ENCODE measurements around the gene PALM. TPM values are rescaled to one million over a fixed set of nuclear protein-coding genes. Genes with fewer than 3 reads are reported as not detected.
A peak's percentile ranks its signal among the peaks of the same experiment; 100 is the strongest.
"Not testable (repeated sequence)": the region's sequence is repeated elsewhere in the genome, so short reads cannot be mapped to it uniquely, and the experiment has no call there.

PALM gene, protein sequence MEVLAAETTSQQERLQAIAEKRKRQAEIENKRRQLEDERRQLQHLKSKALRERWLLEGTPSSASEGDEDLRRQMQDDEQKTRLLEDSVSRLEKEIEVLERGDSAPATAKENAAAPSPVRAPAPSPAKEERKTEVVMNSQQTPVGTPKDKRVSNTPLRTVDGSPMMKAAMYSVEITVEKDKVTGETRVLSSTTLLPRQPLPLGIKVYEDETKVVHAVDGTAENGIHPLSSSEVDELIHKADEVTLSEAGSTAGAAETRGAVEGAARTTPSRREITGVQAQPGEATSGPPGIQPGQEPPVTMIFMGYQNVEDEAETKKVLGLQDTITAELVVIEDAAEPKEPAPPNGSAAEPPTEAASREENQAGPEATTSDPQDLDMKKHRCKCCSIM
- total RNA-seq (2014; rRNA removed; shearing (Covaris generic)): 4.0 and 4.3 TPM in 2 replicates
- polyA plus RNA-seq (2015; cell fraction: cytosol; rRNA removed): 8.3 and 12.8 TPM in 2 replicates
- polyA plus RNA-seq (2015; cell fraction: nucleus; rRNA removed): 5.1 and 7.3 TPM in 2 replicates

DNA sequence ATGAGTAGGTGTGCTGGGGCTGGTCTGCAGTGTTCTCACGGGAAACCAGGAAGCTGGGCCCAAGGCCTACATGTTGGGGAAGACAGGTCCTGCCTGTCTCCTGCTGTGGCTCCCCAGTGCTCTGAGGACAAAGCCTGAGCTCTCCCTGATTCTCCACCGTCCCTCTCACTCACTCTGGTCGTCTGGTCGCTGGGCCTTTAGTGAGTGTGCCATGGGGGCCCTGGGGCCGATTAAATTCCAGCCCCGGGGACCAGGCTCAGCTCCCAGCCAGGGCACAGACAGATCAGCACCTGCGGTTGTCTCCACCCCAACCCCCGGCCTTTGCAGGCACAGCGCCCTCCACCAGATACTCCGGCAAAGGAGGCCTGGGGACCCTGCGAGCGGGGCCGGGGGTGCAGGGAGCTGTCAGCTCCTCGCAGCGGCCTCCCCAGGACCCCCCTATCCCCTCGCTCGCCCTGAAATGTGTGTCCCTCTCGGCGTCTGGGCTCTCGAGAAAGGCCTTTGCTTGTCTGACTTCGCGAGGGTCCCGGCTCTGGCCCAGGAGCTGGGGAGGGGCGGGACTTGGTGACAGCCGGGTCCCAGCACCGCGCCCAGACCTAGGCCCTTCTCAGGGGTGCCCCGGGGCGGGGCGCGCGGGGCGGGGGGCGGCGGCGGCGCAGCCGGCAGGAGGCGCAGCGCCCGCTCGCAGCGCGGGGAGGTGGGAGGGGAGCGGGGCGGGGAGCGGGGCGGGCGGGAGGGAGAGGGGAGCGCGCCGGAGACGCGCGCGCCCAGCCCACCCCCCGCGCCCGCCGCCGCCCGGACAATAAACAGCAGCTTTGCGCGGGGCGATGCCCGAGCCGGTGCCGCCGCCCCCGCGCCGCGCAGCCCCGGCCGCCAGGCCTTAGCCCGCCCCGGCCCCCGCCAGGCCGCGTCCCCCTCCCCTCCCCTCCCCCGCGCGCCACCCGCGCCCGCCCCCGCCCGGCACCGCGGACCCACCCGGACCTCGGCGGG is at the start of gene PALM:
TSS of gene PALM (plus strand) at position 782 of the 990 bp plus-strand sequence. CDS start 212 bp downstream, outside the sequence.
- DNase-seq (ENCODE audit: low read depth, low spot score): peak; percentile 17
- in situ Hi-C loops (cut with HindIII; ENCODE audit: low pct_unique_long_range_greater_than_20kb, low sequenced_read_pairs): no loop called here

DNA sequence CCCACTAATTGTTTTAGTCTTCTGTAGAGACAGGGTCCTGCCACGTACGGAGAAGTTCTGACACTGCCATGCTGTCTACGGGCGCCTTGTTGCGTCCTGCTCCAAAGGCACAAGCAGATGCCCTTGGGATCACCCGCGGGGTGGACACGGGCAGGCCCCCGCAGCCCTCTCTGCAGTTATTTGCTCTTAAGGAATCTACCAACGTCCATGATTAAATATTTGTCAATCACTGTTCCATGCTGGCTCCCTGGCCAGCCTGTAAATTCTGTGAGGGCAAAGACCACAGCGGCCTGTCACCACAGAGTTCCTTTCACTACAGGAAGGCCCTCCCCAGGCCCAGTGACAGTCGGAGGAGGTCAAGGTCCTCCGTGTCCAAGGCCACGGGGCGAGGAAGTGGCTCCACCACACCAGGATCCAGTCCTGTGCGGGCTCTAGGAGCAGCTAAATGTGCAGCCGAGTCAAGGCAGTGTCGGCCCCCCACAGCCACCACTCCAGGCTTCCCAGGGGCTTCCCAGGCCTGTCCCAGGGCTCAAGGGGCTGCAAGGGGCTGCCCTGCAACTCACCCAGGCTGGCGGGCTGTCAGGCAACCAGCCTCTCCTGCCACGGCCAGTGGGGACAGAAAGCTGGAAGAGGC is 47.8 kb upstream of the PALM start:
- no peak for DNase-seq (ENCODE audit: low read depth, low spot score)
- in situ Hi-C loops (cut with HindIII; ENCODE audit: low pct_unique_long_range_greater_than_20kb, low sequenced_read_pairs): no loop called here

DNA sequence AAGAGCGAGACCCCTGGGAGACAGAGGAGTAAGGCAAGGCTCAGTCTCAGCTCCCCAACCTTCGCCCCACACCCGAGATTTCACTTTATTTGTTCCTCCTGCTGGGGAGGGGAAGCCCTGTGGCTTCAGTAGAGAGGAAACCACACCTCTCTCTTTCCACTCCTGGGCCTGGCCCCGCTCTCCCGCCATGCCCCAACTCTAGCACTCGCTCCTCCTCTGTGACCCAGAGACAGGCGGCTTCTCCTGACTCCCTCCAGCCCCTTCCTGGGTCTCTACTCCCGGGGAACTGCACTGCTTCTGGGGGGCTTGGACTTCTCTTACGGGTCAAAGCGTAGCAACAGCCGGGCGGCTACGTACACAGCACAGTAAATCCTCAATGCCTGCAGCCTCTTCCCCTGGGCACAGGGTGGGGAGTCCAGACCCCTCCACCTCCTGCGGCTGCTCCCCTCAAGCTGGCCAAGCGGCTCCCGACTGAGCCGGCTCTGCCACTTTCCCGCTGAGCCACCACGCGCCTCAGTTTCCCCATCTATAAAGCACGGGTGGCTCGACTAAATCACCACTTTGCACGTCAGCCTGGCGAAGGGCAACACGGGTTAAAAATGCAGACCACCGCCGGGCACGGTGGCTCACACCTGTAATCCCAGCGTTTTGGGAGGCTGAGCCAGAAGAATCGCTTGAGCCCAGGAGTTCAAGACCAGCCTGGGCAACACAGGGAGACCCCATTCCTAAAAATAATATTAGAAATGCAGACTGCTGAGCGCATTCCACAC is 47.1 kb upstream of the PALM start:
- no peak for DNase-seq (ENCODE audit: low read depth, low spot score)
- in situ Hi-C loops (cut with HindIII; ENCODE audit: low pct_unique_long_range_greater_than_20kb, low sequenced_read_pairs): no loop called here

DNA sequence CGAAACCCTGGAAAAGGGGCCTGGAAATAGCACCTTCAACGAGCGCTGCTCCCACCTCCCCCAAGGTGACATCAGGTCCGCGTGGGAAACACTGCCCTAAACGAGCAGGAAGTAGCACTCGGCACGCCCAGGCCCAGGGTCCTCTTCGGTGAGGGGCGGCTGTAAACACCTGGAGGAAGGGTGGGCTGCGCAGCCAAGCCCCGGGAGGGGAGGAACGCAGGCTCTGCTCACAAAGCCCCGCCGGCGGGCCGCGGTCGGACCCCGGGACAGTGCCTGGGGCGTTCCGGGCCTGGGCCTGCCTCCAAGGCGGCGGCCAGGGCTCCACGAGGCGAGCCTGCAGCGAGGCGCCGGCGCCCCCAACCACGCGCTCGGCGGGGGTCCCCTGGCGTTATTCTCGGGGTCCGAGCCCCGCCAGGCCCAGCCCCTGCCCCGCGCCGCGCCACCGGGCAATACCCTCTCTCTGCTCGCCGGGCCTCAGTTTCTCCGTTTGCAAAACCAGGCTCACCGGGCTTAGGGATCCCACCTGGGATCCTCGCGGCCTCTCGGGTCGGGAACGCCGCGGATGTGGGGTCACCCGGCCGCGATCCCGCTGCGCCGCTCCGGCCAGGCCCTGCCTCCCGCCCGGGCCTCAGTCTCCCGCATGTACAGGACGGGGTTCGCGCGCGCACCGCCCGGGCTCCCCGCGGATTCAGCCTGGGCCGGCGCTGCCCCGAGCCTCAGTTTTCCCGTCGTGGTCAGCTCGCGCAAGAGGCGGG is 46.4 kb upstream of the PALM start:
- DNase-seq (ENCODE audit: low read depth, low spot score): peak; percentile 35
- in situ Hi-C loops (cut with HindIII; ENCODE audit: low pct_unique_long_range_greater_than_20kb, low sequenced_read_pairs): no loop called here

DNA sequence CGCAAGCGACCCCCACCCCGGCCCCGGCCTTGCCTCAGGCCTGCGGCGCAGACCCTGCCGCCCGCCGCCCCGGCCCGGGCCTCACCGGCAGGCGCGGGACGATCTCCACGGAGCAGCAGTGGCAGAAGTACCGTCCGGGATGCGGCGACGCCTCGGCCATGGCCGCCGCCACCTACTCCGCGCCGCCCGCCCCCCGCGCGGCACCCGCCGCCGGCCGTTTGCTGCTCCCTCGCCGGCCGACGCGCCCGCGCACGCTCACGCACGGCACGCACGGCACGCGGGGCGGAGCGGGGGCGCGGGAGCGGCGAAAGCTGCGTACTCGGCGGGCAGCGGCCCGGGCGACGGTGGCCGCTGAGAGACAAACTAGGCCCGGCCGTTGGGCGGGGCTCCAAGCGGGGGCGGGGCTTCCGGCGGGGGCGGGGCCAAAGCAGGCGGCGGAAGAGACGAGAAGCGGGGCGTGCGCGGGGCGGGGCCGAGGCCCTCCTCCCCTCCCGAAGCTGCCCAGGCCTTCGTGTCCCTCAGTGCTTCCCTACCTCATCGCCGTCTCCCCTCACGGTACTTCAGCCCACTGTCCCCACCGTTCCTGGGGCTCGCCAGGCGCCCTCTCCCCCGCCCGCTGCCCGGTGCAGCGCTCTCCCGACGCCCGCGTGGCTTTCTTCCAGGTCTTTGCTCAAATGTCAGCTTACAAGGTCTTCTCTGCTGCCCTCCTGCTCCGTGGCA is 45.6 kb upstream of the PALM start, which contains the start of gene RNF126:
TSS of gene RNF126 (minus strand) at position 253 of the 720 bp plus-strand sequence. CDS start at position 160, 93 bp downstream.
- DNase-seq (ENCODE audit: low read depth, low spot score): peak; percentile 87
- in situ Hi-C loops (cut with HindIII; ENCODE audit: low pct_unique_long_range_greater_than_20kb, low sequenced_read_pairs): no loop called here

DNA sequence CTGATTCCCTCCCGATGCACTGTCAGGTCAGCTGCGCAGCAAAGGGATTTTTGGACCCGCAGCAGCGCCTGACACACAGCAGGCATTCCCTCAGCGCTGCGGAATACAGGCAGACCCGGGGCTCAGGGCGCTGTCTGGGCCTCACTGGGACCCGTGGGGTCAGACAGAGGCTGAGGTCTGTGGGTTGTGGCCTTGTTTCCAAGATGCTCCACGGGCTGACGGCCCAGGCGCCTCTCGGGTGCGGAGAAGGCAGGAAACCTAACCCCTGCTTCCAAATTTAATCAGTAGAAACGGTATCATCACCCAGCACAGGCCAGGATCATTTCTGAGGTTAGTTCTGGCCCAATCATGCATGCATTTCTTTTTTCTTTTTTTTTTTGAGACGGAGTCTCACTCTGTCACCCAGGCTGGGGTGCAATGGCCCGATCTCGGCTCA is 45.0 kb upstream of the PALM start:
- no peak for DNase-seq (ENCODE audit: low read depth, low spot score)
- in situ Hi-C loops (cut with HindIII; ENCODE audit: low pct_unique_long_range_greater_than_20kb, low sequenced_read_pairs): no loop called here

DNA sequence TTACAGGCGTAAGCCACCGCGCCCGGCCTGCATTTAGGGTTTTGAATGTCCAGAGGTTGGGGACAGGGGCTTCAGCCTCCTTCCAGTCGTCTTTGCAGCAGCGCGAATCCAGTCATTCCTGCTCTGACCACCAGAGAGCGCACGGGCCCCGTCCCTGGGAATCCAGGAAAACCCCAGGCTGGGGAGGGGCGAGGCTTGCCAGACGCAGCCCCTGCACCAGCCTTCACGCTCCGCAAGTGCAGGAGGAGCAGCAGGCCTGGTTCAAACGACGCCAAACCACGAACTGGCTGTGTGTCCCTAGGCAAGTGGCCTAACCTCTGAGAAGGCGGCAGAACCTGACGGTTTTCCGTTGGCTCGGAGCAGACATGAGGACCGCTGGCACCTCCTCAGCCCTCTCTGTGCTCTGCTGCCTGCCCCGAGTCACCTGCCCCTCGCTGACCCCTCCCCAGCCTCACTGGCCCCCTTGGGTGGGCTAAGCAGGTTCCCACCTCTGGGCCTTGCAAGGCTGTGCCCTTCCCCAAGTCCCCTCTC is 43.8 kb upstream of the PALM start:
- peak; percentile 80 for DNase-seq (ENCODE audit: low read depth, low spot score)
- in situ Hi-C loops (cut with HindIII; ENCODE audit: low pct_unique_long_range_greater_than_20kb, low sequenced_read_pairs): no loop called here

DNA sequence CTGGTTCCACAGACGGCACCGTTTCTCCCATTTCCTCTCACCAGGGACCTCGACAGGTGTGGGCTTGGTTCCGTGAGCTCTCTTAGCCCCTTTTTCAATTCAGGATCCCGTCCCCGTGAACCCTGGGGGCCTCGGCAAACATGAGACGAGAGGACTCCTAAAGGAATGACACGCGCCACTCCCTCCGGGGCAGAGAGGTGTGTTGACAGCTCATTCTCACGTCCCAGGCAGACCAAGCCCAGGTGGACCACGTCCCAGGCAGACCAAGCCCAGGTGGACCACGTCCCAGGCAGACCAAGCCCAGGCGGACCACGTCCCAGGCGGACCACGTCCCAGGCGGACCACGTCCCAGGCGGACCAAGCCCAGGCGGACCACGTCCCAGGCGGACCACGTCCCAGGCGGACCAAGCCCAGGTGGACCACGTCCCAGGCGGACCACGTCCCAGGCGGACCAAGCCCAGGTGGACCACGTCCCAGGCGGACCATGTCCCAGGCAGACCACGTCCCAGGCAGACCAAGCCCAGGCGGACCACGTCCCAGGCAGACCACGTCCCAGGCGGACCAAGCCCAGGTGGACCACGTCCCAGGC is 41.7 kb upstream of the PALM start:
- in situ Hi-C loops (cut with HindIII; ENCODE audit: low pct_unique_long_range_greater_than_20kb, low sequenced_read_pairs); DNase-seq (ENCODE audit: low read depth, low spot score): not testable (repeated sequence)

DNA sequence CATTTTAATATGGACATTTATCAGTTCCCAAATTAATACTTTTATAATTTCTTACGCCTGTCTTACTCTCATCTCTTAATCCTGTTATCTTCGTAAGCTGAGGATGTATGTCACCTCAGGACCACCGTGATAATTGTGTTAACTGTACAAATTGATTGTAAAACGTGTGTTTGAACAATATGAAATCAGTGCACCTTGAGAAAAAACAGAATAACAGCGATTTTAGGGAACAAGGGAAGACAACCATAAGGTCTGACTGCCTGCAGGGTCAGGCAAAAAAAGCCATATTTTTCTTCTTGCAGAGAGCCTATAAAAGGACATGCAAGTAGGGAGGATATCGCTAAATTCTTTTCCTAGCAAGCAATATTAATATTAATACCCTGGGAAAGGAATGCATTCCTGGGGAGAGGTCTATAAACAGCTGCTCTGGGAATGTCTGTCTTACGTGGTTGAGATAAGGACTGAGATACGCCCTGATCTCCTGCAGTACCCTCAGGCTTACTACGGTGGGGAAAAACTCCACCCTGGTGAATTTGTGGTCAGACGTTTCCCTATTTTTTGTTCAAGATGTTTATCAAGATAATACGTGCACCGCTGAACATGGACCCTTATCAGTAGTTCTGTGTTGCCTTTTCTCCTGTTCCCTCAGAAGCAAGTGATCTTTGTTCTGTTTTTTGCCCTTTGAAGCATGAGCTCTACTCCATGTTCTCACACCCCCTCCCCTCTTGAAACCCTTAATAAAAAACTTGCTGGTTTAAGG is 39.9 kb upstream of the PALM start:
- DNase-seq (ENCODE audit: low read depth, low spot score); in situ Hi-C loops (cut with HindIII; ENCODE audit: low pct_unique_long_range_greater_than_20kb, low sequenced_read_pairs): not testable (repeated sequence)

DNA sequence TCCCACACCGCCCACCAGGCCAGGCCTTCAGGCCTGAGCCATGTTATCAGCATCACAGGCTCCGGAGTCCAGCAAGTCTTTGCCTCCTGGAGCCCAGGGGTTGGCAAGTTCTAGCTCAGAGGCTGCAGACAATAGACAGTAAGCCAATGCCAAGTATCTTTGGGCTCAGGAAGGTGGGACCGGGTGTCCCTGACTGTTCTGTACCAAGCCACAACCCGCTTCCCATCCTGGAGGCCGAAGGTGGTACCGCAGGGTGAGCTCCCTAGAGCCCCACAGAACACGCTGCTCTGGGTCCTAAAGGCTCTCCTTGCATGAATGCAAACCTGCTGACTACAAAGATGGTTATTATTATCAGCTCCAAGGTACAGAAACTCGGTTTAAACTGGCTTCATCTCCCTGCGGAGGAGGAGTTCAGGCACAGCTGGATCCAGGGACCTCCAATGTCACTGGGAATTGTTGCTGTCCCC is 38.1 kb upstream of the PALM start:
- in situ Hi-C loops (cut with HindIII; ENCODE audit: low pct_unique_long_range_greater_than_20kb, low sequenced_read_pairs): no loop called here
- no peak for DNase-seq (ENCODE audit: low read depth, low spot score)

DNA sequence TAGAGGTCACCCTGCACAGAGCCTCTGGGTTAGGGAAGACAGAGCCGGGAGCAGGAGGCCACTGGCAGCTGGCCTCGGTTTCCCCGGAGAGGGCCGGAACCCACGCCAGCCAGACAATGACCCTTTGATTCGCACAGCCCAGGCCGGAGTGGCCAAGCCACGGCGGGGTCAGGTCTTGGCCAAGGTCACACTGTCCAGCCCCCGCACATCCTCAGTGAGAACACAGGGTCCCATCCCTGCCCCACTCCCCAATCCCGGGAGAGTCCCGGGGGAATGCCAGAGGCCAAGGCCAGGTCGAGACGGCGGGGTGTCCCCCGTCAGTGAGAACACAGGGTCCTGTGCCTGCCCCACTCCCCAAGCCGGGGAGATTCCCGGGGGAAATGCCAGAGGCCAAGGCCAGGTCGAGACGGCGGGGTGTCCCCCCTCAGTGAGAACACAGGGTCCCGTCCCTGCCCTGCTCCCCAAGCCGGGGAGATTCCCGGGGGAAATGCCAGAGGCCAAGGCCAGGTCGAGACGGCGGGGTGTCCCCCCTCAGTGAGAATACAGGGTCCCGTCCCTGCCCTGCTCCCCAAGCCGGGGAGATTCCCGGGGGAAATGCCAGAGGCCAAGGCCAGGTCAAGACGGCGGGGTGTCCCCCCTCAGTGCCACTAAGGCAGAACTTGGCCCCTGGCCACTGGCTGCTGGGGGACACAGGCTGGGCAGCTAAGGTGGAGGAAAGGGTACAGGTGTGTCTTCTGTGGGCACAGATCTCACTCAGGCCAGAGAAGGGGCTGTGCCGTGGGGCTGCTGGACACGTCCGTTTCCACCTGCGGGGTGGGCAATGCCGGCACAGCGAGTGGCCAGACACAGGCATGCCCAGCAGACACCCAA is 34.2 kb upstream of the PALM start:
- in situ Hi-C loops (cut with HindIII; ENCODE audit: low pct_unique_long_range_greater_than_20kb, low sequenced_read_pairs): no loop called here
- no peak for DNase-seq (ENCODE audit: low read depth, low spot score)

DNA sequence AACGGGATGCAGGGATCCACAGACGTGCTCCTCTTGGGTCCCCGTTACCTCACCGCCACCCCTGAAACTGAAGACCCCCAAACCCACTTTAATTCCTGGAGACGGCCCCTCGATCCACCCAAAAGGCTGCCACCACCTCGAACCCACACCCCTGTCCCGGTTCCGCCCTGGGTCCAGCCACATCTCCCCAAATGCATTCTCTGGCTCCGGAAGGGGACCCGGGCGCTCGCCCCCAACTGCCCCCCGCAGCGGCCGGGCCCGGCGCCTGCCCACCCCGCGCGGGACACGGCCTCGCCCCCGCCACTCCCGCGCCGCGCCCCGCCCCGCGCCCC is 32.8 kb upstream of the PALM start:
- in situ Hi-C loops (cut with HindIII; ENCODE audit: low pct_unique_long_range_greater_than_20kb, low sequenced_read_pairs): no loop called here
- no peak for DNase-seq (ENCODE audit: low read depth, low spot score)

DNA sequence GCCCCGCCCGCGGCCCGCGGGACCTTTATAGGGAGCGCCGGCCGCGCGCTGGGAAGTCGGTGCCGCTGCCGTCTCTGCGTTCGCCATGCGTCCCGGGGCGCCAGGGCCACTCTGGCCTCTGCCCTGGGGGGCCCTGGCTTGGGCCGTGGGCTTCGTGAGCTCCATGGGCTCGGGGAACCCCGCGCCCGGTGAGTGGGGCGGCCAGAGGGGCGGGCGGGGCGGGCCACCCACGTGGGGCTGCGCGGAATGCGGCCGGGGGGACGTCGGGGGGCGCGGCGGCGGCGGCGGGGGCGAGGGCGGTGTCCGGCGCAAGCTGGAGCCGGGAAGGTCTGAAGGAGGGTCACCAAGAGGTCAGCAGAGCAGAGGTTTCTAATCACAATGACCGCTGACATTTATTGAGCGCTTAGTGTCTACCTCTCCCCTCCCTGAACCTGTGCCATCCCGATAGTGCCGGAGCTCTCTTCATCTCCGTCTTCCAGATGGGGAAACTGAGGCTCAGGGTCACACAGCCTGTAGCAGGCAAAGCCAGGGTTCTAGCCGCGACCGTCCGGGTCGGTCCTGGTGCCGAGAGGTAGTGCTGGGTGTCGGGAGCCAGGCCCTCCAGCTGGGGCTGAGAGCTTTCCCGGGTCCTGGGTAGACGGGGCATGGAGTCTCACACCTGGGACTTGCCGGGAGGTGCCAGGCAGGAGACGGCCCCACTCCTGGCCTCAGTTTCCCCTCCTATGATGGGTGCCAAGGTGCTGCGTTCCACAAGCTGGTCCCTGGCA is 32.2 kb upstream of the PALM start, which contains the start of gene FSTL3:
TSS of gene FSTL3 (plus strand) at position 54 of the 767 bp plus-strand sequence. CDS start at position 86, 32 bp downstream.
- in situ Hi-C loops (cut with HindIII; ENCODE audit: low pct_unique_long_range_greater_than_20kb, low sequenced_read_pairs): no loop called here
- no peak for DNase-seq (ENCODE audit: low read depth, low spot score)

Measured in SK-MEL-5 (cell line).